Endodermal cell (in vitro differentiated cells): Measurements from ENCODE around the gene TULP3. TPM values are rescaled to one million over a fixed set of nuclear protein-coding genes. Genes with fewer than 3 reads are reported as not detected.

Experiments
- DNase-seq: peaks from one replicate; pipeline ENCODE4 v3.0.0-alpha.2; 2017
- H3K27ac ChIP-seq: 2 replicates; pipeline ENCODE4 v1.5.1; 2013; ENCODE audit warnings: mild to moderate bottlenecking, low read depth, low read length, moderate library complexity
- H3K27me3 ChIP-seq: 2 replicates; pipeline ENCODE4 v1.6.1; 2013; ENCODE audit warnings: mild to moderate bottlenecking, low read length, moderate library complexity; ENCODE audit not compliant: insufficient read depth, control insufficient read depth, poor library complexity, severe bottlenecking
- H3K36me3 ChIP-seq: 2 replicates; pipeline ENCODE4 v1.7.0; 2013; ENCODE audit warnings: mild to moderate bottlenecking, low read length, moderate library complexity; ENCODE audit not compliant: control insufficient read depth, insufficient read depth
- H3K4me1 ChIP-seq: one replicate; pipeline ENCODE4 v1.7.0; 2013; ENCODE audit warnings: low read length; ENCODE audit not compliant: control insufficient read depth, insufficient read depth
- H3K4me3 ChIP-seq: 2 replicates; pipeline ENCODE4 v1.5.1; 2013; ENCODE audit warnings: mild to moderate bottlenecking, low read length, moderate library complexity
- H3K9ac ChIP-seq: 2 replicates; pipeline ENCODE4 v1.6.1; 2013; ENCODE audit warnings: mild to moderate bottlenecking, low read length, moderate library complexity; ENCODE audit not compliant: poor library complexity, severe bottlenecking; ENCODE audit errors: extremely low read depth
- H3K9me3 ChIP-seq: 2 replicates; pipeline ENCODE4 v1.6.1; 2013; ENCODE audit warnings: mild to moderate bottlenecking, low read length, moderate library complexity; ENCODE audit not compliant: control insufficient read depth
- H3K27ac Mint-ChIP-seq: 2 replicates; pipeline ENCODE4 v1.8.0; 2020; ENCODE audit warnings: mixed read lengths
- H3K27me3 Mint-ChIP-seq: 2 replicates; pipeline ENCODE4 v1.8.0; 2021; ENCODE audit warnings: mild to moderate bottlenecking, mixed read lengths; ENCODE audit not compliant: insufficient read depth
- H3K36me3 Mint-ChIP-seq: 2 replicates; pipeline ENCODE4 v1.8.0; 2020; ENCODE audit warnings: low read depth, mixed read lengths
- H3K4me1 Mint-ChIP-seq: 2 replicates; pipeline ENCODE4 v1.8.0; 2020; ENCODE audit warnings: mixed read lengths
- H3K4me3 Mint-ChIP-seq: 2 replicates; pipeline ENCODE4 v1.8.0; 2020; ENCODE audit warnings: mild to moderate bottlenecking, moderate library complexity, mixed read lengths
- H3K9me3 Mint-ChIP-seq: 2 replicates; pipeline ENCODE4 v1.8.0; 2020; ENCODE audit warnings: mild to moderate bottlenecking, mixed read lengths
- WGBS, 2 experiments: methylation state at CpG; one replicate each; pipeline versions ENCODE4 v1.1.5 to v1.1.7; 2013; ENCODE audit warnings: missing lambda C conversion rate in 2 of 2, mixed read lengths in 1 of 2; ENCODE audit not compliant: insufficient coverage in 1 of 2, insufficient read length in 1 of 2; 5-methylcytosine and 5-hydroxymethylcytosine counted together
- total RNA-seq, 2 donors: library from RNA; stranded (reverse); fragmentation: NEBNext Ultra II Directional in 1 of 2; extraction: Animal tissue kit (Norgen Biotek cat#: 25700) in 1 of 2; gene quantifications; 2 replicates in 1 of 2; 3 replicates in 1 of 2; pipeline ENCODE4 v1.2.1, GENCODE V29; 2021
- TF ChIP-seq, protein P1 (sequence below): fragments of 200-600 bp; sonication (generic); conservative IDR thresholded peaks from 2 replicates; pipeline ENCODE4 v1.5.0; 2021; ENCODE audit warnings: antibody characterized with exemption, mild to moderate bottlenecking

TULP3 gene
- total RNA-seq, 2 donors from 2014 or later, result 28.1 to 47.9 TPM

DNA sequence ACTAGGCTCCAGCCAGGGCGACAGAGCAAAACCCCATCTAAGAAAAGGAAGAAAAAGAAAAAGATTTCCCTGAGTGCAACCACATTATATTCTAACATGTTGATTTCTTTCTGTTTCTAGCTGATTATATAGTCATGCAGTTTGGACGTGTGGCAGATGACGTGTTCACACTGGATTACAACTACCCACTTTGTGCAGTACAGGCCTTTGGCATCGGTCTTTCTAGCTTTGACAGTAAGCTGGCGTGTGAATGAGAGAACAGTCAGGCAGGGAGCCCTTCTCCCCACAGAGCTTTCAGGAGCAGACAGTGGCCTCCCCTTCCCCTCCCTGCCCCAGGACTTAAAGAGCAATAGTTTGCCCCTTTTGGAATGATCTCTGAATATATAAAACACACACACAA lies 48.5 kb downstream of the TULP3 start:
- H3K27ac ChIP-seq, result no peak overlapping the region
- H3K36me3 ChIP-seq, result peaks cover 50% of the 10 kb centered on the region
- H3K9me3 Mint-ChIP-seq, result no peaks in the 10 kb centered on the region
- H3K36me3 Mint-ChIP-seq, result peaks cover 59% of the 10 kb centered on the region
- no peaks in the 10 kb centered on the region for H3K27me3 Mint-ChIP-seq
- H3K9ac ChIP-seq, result no peak overlapping the region
- no peaks in the 10 kb centered on the region for H3K9me3 ChIP-seq
- H3K27me3 ChIP-seq, result no peaks in the 10 kb centered on the region
- H3K4me3 ChIP-seq, result no peak overlapping the region
- no peak for DNase-seq
- H3K4me3 Mint-ChIP-seq, result no peak overlapping the region
- no peak overlapping the region for H3K27ac Mint-ChIP-seq
- peaks cover 6% of the 10 kb centered on the region for H3K4me1 Mint-ChIP-seq
- 89 to 94% methylated on average over 5 of the region's 5 CpGs for WGBS, 2 experiments
- TF ChIP-seq, protein P1, sequence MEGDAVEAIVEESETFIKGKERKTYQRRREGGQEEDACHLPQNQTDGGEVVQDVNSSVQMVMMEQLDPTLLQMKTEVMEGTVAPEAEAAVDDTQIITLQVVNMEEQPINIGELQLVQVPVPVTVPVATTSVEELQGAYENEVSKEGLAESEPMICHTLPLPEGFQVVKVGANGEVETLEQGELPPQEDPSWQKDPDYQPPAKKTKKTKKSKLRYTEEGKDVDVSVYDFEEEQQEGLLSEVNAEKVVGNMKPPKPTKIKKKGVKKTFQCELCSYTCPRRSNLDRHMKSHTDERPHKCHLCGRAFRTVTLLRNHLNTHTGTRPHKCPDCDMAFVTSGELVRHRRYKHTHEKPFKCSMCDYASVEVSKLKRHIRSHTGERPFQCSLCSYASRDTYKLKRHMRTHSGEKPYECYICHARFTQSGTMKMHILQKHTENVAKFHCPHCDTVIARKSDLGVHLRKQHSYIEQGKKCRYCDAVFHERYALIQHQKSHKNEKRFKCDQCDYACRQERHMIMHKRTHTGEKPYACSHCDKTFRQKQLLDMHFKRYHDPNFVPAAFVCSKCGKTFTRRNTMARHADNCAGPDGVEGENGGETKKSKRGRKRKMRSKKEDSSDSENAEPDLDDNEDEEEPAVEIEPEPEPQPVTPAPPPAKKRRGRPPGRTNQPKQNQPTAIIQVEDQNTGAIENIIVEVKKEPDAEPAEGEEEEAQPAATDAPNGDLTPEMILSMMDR, result no peak
- H3K4me1 ChIP-seq, result no peaks in the 10 kb centered on the region

DNA sequence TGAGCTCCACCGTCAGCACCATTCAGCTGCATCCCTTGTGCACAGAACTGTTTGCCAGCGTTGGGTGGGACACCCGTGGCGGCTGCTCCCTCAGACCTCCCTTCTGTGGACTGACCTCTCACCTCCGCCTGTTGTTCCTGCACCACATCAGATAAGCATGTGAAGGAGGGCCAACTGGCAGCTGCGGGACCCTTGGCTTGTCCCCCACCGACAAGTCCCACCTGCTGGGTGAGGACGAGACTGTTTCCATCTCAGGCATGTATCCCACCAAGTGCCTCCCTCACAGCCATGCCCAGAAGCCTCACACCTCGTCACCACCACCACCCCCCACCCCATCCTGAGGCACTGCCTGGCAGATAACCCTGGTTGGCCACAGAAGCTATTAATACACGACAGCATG lies 49.9 kb downstream of the TULP3 start:
- WGBS, 2 experiments, result 85 to 91% methylated on average over 4 to 10 of the region's 10 CpGs
- Histone ChIP-seq H3K27ac (no peak overlapping the region), H3K4me1 (no peaks in the 10 kb centered on the region), H3K9ac (no peak overlapping the region), H3K4me3 (no peak overlapping the region), H3K36me3 (peaks cover 36% of the 10 kb centered on the region), H3K9me3 (no peaks in the 10 kb centered on the region), H3K27me3 (no peaks in the 10 kb centered on the region)
- DNase-seq, result peak; percentile 53
- TF ChIP-seq, protein P1, result no peak
- peaks cover 2% of the 10 kb centered on the region for H3K27me3 Mint-ChIP-seq
- H3K4me1 Mint-ChIP-seq, result peaks cover 6% of the 10 kb centered on the region
- peaks cover 46% of the 10 kb centered on the region for H3K36me3 Mint-ChIP-seq
- no peaks in the 10 kb centered on the region for H3K9me3 Mint-ChIP-seq
- H3K27ac Mint-ChIP-seq, result peak overlapping the region; percentile 62
- H3K4me3 Mint-ChIP-seq, result no peak overlapping the region

DNA sequence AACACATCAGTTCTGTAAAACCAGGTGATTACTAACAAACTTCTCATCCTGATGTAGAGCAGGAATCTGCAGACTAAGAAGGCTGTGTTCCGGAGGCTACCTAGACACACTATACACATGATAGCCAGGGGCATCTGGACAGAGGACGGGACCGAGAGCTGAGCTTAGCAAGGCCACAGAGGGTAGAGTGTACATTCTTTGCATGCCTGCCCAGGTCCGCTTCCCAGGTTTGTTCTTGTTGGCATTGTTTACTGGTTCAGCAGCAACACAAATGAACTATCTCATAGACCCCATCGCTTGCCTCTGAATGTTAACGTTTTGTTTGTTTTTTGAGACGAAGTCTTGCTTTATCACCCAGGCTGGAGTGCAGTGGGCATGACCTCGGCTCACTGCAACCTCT lies 50.8 kb downstream of the TULP3 start:
- peaks cover 6% of the 10 kb centered on the region for H3K4me1 Mint-ChIP-seq
- WGBS, 2 experiments, result 81 to 92% methylated on average over 6 to 8 of the region's 8 CpGs
- peaks cover 40% of the 10 kb centered on the region for H3K36me3 Mint-ChIP-seq
- H3K9ac ChIP-seq, result no peak overlapping the region
- no peaks in the 10 kb centered on the region for H3K9me3 Mint-ChIP-seq
- no peak for DNase-seq
- TF ChIP-seq, protein P1, result no peak
- no peak overlapping the region for H3K4me3 Mint-ChIP-seq
- no peak overlapping the region for H3K27ac ChIP-seq
- no peaks in the 10 kb centered on the region for H3K9me3 ChIP-seq
- H3K27me3 ChIP-seq, result no peaks in the 10 kb centered on the region
- H3K27ac Mint-ChIP-seq, result peak overlapping the region; percentile 53
- peaks cover 2% of the 10 kb centered on the region for H3K27me3 Mint-ChIP-seq
- H3K36me3 ChIP-seq, result peaks cover 34% of the 10 kb centered on the region
- H3K4me3 ChIP-seq, result no peak overlapping the region
- H3K4me1 ChIP-seq, result no peaks in the 10 kb centered on the region
